Smooth muscle cell of the brain vasculature (primary cell): ENCODE measurements around the gene C1orf21.

Experiments
- DNase-seq: peaks from one replicate; pipeline ENCODE4 v3.0.0-alpha.2; 2012; ENCODE audit warnings: low read depth, low spot score

The C1orf21 gene

DNA sequence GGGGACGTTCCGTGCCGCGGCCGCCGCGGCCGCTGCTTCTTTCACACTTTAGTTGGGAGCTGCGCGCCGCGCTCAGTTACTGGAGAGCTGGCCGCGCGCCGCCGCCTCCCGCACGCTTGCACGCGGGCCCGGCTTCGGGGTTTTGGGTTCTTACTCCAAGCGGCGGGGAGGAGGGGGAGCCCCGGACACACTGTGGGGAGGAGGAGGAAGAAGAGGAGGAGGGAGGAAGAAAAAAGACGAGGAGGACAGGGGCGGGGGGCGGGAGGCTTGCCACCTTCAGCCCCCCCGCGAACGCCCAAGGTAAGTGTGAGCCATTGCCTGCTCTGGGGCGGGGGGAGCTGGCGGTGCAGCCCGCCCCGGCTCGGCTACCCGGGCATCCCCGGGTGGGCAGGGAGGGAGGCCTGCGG, 243 bp downstream of the C1orf21 start:
- no peak for DNase-seq

DNA sequence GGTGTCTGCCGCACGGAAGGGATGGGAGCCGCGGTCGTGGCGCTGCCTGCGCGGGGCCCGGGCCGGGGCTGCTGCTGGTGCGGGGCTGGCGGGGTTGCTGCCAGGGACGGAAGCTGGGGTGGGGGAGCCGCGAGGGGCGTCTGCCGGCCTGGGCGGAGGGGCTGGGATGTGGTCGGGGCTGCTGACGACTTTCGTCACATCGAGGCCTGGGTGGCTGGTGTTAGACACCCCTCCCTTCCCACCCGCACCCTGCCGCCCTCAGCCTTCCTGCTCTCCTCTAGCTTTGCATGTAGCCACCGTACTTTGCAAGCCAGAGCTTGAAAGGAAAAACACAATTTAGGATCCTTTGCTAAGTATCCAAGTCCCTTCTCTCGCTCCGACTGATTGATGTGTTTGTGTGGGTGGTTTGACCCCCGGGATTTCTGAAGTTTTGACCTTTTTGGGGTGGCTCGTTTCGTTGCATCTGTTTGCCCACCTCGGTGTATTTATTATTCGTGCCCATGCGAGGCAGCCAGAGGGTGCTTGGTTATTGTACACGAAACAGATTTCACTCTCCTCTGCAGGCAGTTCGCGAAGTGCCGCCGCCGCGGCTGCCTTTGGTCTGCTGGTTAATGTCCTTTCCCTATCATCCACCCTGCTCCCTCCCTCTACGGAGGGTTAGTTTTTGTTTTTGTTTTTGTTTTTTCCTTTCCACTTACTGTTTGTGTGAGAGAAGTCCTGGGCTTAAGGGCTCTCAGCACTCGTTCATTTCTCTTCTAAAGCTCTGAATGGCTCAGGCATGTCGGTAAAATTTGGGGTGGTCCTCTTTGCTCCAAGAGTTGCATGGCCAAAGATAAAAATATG, 868 bp downstream of the C1orf21 start:
- no peak for DNase-seq

DNA sequence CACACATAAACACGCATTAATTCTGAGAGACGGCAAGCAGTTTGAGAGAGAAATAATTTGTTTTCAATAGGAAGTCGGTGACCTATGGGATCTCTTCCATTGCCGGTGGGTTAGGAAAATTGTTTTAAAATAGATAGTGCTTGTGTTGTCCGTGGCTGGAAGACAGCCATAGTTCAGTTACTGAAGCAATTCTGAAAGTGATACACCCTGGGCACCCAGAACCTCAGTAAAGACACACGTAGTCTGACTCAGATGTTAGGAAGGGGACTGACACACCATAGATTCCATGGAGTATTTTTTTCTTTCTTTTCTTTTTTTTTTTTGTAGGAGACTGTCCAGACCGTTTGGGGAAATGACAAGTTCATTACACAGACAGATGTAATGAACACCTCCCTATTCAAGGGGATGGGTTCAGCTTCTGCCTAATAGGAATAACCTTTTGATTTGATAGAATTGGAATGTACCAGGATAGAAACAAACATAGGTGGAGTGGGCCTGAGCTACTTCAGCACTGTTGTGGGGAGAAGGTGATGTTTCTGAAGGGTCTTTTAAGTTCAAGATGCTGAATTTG, 1.6 kb downstream of the C1orf21 start:
- no peak for DNase-seq

DNA sequence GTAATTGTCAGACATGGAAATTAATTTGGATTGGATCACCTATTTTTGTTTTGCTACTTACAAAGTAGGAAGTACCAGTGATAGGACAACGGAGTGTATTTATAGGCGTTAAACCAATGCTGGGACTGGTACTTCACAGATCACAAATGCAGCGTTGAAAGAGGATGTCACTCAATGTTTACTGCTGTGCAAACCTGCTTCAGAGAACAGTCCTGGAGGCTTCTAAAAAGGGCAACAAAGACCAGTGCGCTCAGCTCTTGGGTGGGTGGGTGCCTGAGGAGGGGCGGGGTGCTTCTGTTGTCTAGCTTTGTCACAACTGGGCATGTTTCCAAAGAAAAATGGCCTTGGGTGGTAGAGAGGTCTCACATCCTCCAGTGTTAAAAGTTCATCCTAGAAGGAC, 2.1 kb downstream of the C1orf21 start:
- DNase-seq = no peak

DNA sequence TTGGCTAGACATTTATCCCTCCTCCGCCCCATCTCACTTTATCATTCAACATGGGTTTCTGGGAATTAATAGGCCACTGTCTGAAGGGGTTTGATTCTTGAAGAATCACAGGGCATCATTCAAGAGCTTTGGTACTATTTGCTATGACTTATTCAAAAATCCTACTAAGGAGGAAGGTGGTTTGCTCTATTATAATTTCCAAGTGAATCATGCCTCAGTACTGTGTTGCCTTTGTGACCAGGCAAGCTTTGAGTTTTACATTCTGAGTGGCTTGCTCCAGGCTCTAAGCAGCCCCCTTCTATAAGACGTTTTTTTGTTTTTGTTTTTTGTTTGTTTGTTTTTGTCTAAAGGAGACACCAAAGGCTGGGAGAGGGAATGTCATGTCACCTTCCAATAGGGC, 2.6 kb downstream of the C1orf21 start:
- DNase-seq = no peak

DNA sequence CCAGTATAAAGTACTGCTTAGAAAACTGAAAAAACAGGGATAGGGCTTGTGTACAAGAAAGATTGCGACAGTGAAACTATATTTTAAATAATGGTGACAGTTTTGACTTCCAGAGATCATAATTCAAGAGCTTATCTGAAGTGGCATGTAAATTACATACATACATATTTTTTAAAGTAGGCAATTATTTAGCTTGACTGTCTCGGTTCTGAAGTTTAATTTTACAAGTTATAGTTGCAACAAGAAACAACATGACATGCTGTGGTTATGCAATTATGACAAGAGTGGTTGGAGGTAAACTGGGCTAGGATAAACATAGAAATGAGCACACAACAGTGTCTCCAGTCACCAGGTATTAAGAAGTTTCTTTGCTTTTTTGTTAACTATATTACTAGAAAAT, 4.1 kb downstream of the C1orf21 start:
- no peak for DNase-seq

DNA sequence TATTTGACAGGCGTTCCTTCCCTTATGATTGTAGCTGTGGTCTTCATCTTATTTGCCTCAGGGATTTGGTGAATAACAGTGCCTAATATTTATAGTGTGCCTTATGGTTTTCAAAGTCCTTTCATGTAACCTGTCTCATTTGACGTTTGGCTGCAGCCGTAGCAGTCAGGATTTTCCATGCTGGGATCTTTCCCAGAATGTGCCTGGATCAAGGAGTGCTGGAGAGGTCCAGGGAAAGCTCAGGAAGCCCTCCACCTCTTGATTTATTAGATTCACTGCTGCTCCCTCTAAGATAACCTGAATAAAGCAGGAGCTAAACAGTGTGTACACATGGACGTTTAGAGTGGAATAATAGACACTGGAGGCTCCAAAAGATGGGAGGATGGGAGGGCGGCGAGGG, 5.2 kb downstream of the C1orf21 start:
- no peak for DNase-seq

DNA sequence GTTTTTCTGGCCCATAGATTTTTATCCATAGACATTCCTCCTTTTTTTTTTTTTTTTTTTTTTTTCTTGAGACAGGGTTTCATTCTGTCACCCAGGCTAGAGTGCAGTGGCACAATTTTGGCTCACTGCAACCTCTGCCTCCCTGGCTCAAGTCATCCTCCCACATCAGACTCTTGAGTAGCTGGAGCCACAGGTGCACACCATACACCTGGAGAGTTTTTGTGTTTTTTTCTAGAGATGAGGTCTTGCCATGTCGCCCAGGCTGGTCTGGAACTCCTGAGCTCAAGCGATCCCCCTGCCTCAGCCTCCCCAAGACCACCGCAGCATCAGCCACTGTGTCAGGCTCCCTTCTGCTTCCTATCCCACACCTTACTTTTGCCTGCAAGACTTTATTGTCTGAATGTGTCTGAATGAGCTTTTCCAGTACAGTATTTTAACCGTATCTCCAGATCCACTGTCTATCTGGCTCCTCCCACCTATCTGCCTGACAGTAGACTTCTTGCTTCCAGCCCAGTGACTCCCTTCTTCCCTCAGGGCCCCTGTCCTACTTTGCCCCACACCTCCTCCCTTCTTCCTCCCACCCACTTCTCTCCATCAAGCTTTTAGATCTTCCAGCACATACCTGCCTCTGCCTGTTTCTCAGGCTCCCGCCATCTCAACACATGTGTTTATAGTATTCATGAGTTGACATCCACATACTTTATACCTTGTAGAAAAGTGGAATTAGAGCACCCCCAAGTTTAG, 6.1 kb downstream of the C1orf21 start:
- DNase-seq = no peak

DNA sequence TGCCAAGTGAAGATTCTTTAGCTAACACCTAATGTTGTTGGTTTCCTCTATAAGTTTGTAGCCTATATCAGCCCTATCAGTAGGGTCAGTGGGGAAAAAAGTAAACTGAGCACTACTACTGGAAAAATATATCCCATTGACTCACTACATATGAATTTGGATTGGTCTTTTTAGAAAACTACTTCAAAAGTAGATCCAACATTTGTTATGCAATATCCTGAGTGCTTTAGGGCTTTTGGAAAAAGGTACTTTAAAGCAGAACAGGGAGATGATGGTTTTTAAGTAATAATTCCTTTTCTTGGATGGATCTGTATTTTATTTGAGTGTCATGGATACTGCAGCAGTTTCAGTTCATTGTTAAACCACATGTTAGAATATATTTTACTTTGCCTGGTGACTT, 7.1 kb downstream of the C1orf21 start:
- no peak for DNase-seq

DNA sequence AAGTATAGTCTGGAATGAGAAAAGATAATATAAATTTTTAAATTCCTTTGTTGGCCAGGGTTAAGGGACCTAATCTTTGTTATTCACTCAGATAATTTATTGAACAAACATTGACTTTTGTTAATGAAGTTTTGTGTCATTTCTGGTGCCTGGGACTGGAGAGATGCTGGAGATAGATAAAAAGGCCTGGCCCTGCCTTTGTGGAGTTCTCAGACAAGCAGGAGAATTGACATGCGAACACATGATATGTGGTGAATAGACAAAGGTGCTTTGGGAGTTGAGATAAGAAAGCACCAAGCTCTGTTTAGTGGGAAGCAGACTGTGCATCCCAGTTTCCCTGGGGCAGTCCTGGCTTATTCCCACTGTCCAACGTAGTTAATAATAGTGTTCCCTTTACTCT, 8.5 kb downstream of the C1orf21 start:
- no peak for DNase-seq

DNA sequence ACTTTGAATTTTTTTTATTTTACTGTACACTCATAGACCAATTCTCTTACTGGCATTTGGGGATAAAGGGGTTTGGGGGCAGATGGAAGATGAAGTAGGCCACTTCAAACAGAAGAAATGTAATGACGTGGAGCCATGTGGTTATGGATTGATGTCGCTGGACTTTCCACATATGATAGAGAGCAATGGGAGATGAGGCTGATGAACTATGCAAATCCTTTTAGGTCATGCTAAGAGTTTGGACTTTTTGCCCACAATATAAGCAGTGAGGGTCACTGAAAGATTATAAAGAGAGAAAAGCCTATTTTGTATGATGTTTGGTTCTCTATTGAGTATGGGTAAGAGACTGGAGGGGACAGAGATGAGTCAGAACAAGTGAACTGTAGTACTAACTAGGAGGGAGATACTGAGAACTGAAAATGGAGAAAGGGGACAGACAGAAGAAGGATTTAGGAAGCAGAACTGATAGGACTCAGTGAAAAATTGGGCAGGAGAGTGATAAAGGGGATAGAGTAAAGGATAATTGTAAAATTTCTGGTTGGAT, 9.2 kb downstream of the C1orf21 start:
- no peak for DNase-seq

DNA sequence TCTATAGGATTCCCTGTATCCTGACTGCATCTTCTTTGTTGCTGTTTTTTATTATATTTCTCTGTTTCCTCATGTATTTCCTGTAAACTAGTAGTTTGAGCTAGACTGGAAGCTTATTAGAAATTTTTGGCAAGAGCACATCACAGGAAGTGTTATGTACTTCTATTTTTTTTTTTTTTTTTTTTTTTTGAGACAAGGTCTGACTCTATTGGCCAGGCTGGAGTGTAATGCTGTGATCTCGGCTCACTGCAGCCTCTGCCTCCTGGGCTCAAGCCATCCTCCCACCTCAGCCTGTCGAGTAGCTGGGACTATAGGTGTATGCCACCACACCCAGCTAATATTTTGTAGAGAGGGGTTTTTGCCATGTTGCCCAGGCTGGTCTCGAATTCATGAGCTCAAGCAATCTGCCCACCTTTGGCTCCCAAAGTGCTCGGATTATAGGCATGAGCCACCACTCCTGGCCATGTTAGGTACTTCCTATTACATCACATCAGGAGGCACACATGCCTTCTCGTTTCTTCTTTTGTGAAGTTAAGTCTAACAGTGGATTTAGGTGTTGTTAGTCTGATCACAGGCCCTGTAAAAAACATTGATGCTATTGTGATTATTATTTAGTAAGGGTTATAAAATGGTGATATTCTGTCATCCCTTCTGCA, 12.5 kb downstream of the C1orf21 start:
- DNase-seq = no peak

DNA sequence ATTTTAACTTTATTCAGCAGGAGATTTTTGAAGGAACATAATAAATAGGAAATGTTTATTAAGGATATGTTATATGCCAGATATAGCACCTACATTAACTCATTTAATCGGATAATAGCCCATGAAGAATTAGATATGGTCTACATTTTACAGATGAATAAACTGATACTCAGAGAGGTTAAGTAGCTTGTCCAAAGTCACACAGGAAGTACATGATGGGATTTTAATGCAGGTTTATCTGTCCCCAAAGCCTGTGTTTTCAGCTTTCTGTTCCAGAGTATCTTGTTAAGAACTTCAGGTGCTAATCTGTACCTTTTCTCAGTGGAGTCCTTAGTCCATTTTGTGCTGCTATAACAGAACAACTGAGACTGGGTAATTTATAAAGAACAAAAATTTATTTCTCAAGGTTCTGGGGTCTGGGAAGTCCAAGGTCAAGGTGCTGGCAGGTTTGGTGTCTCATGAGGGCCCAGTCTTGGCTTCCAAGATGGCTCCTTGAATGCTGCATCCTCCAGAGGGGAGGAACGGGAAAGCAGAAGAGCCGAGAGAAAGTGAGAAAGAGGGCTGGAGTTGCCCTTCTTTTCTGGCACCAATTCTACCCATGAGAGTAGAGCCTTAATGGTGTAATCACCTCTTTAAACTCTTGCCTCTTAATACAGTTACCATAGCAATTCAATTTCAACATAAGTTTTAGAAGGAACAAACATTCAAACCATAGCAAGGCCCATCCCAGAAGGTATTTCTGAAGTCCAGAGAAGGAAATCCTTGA, 17.3 kb downstream of the C1orf21 start:
- DNase-seq = no peak

DNA sequence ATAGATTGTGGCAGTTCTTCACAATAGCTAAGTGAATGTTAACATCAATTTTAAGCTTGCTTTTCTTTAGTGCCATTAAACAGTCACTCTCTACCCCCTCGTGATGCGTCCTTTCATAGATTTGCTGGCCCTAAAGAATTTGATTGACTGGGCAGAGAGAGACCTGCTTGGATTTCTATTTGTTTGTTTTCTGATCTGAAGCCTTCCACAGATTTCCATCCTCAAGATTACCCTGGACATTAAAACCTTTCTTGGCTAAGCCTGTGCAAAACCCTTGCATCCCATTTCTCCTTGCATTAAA, 17.8 kb downstream of the C1orf21 start:
- DNase-seq = no peak

DNA sequence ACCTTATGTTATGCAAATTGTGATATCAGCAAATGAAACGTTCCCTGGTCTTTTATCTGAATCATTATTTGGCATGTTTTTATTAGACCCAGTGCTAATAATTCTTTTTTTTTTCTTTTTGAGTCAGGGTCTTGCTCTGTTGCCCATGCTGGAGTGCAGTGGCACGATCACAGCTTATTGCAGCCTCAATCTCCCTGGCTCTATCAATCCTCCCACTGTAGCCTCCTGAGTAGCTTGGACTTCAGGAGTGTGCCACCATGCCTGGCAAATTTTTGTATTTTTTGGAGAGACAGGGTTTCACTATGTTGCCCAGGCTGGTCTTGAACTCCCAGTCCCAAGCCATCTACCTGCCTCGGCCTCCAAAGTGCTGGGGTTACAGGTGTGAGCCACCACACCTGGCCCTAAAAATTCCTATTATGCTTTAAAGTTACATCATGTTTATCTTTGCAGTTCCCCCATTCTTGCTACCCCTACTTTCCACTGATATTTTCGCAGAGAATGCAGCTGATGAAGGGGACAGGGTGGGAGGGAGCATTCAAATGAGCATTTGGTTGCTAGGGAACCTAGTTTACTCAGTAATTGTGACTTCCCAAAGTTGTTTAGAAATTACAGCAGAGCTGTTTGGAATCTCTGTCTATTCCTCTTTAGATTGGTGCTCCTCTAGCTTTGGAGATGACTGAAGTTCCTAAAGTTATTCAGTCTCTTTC, 18.4 kb downstream of the C1orf21 start:
- DNase-seq = no peak

DNA sequence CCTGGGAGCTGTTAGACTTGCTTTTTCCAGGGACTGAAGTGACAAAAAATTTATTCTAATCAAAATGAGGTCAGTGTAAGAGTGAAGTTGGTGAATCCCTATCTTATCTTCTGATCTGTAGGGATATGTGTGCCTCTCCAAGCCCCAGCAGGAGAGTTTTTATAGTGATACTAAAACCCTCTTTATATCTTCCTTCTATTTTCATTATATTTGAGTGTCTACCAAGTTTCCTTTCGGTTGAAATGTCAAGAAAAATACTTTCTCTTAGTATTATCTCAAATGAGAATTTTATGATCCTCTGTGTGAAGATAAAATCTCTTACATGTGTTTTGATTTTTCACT, 18.9 kb downstream of the C1orf21 start:
- DNase-seq = no peak

DNA sequence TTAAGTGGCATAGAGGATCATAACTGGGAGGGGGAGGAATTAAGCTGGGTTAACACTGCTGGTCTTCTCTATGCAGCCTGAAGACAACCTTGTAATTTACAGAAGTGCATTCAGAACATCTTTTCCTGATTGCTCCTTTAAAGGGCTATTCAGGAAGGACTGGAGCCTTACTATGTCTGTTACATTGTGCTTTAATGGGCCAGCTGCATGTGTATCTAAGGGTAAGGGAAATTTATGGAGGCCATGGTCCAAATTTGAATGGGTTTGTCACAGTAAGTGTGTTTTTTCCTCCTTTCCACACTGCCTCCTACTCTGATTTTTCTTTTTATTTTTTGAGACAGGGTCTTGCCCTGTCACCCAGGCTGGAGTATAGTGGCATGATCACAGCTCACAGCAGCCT, 19.6 kb downstream of the C1orf21 start:
- no peak for DNase-seq

DNA sequence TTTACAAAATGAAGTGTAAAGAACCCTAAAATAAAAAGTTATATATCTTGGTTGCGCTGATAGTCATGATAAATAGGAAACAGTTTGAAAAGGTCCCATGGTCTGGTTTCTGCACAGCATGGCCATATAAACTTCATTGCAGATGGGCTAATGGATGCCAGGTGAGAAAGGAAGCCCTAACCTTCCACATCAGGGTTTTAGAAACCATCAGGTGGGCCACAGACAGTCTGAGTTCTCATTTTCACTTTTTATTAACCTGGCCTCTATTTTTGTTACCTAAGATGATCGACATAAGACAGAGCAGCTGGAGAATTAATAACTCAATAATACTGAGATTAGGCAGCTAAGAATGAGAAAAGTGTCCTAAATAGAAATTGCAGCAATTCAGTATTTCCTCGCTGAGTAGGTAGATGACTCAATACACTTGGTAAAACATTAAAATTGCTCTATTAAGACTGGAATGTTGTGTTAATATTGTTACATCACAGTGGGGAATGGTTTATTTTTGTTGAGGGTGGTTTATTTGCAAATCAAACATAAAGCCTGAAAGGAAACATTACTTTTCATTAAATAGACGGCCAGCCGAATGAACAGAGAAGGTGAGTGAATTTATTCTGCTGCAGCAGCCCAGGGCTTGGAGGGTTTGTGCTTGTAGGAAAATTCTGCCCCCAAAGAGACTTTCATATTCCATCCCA, 21.1 kb downstream of the C1orf21 start:
- DNase-seq = no peak

DNA sequence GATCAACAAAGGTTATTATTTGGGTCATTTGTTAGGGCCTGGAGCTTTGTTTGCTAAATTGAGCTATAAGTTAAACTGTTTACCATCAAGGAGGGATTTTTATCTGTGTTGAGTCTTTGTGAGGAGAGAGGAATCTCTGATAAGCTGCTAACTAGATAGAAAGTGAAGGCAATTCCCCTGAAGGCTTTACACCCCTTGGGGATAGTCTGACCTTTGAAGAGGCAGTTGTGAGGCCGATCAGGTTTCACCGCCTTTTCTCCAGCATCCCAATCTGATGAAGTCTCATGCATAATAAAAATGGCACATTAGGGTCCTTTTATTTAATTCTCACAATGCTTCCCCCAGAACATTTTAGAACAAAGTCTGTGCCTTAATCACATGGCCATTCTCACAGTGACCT, 21.8 kb downstream of the C1orf21 start:
- DNase-seq = no peak

DNA sequence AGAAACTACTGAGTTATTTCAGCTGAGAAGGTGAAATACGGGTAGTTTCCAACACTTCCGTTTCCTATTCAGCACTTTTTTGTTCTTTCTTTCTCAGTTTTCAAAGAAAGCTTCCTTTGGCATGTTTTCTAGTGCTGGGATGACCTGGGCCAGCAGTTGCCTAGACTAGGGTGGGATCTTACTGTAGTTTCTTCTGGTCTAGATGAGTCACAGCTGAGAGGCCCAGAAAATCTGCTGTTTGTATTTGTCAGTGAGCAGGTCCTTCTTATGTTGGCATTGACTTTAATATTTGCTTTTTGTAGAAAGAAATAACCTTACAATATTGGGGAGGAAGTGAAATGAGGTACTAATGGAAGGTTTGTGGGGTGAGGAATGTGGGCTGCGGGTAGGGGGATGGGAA, 22.2 kb downstream of the C1orf21 start:
- no peak for DNase-seq
